Suppressor macrophage treated with lipopolysaccharide for 1 hour (primary cell): ENCODE measurements around the gene DFFB.

Experiments used
- DNase-seq, 3 donors: peaks; one replicate each; pipeline ENCODE4 v3.0.0-alpha.2; 2020 to 2022

DFFB gene

GRCh38 chr1:3898994-3899753 lies 41.9 kb downstream of the DFFB start:
- no peak for DNase-seq

- peak; percentile 27 to 60 (median 31) for DNase-seq
Observed at GRCh38 chr1:3899754-3900149, 42.5 kb downstream of the DFFB start.

GRCh38 chr1:3900150-3900968 lies 43.1 kb downstream of the DFFB start, which contains the start of gene C1orf174:
TSS of gene C1orf174 (minus strand) at chr1:3900272. CDS start at chr1:3900186, 86 bp downstream.
- DNase-seq, result peak; percentile 97 to 98 (median 97)

GRCh38 chr1:3900969-3901529 lies 43.8 kb downstream of the DFFB start:
- peak; percentile 98 to 99 (median 99) for DNase-seq

- DNase-seq, result no peak
Observed at GRCh38 chr1:3902111-3902511, 44.8 kb downstream of the DFFB start.

GRCh38 chr1:3902571-3903091 lies 45.4 kb downstream of the DFFB start:
- DNase-seq, result no peak

- no peak for DNase-seq
Observed at GRCh38 chr1:3903141-3904005, 46.1 kb downstream of the DFFB start.

- DNase-seq, result no peak
Observed at GRCh38 chr1:3904006-3904842, 46.9 kb downstream of the DFFB start.

GRCh38 chr1:3904843-3905185 lies 47.5 kb downstream of the DFFB start:
- DNase-seq, result no peak

GRCh38 chr1:3905266-3905952 lies 48.1 kb downstream of the DFFB start:
- DNase-seq, result no peak

GRCh38 chr1:3905953-3906671 lies 48.8 kb downstream of the DFFB start:
- DNase-seq, result no peak

GRCh38 chr1:3906672-3907020 lies 49.4 kb downstream of the DFFB start:
- DNase-seq, result no peak

GRCh38 chr1:3907031-3907534 lies 49.8 kb downstream of the DFFB start:
- DNase-seq, result peak; percentile 42 to 72 (median 48)

GRCh38 chr1:3907621-3908165 lies 50.4 kb downstream of the DFFB start:
- DNase-seq, result no peak

GRCh38 chr1:3908886-3909517 lies 51.7 kb downstream of the DFFB start:
- no peak for DNase-seq

- DNase-seq, result no peak
Observed at GRCh38 chr1:3909615-3910014, 52.3 kb downstream of the DFFB start.

GRCh38 chr1:3910049-3910731 lies 52.9 kb downstream of the DFFB start:
- no peak for DNase-seq
